Neural cell (in vitro differentiated cells): ENCODE results near the gene VIPAS39. TPM values are rescaled to one million over a fixed set of nuclear protein-coding genes. Genes with fewer than 3 reads are reported as not detected.

Experiments
- H2AFZ ChIP-seq: fragments of 200-600, 300-800 bp; sonication (generic), shearing (Covaris generic); 2 replicates; pipeline ENCODE4 v1.6.0; 2014; ENCODE audit warnings: low read depth, mild to moderate bottlenecking, antibody characterized with exemption, low read length, moderate library complexity
- H3F3A ChIP-seq: fragments of 200-600 bp; shearing (Covaris generic); 2 replicates; pipeline ENCODE4 v1.6.1; 2016; ENCODE audit warnings: mild to moderate bottlenecking, moderate library complexity, mixed read lengths, antibody characterized with exemption, low read length; ENCODE audit not compliant: insufficient read depth, poor library complexity, severe bottlenecking
- H3K27ac ChIP-seq: fragments of 200-600, 300-800 bp; sonication (generic), shearing (Covaris generic); 2 replicates; pipeline ENCODE4 v1.5.1; 2014; ENCODE audit warnings: mild to moderate bottlenecking, low read length, moderate library complexity
- H3K27me3 ChIP-seq: fragments of 300-800, 200-600 bp; sonication (generic), shearing (Covaris generic); 2 replicates; pipeline ENCODE4 v1.6.0; 2014; ENCODE audit warnings: mild to moderate bottlenecking, low read depth, low read length, moderate library complexity; ENCODE audit not compliant: insufficient read depth
- H3K36me3 ChIP-seq: fragments of 300-800, 200-600 bp; sonication (generic), shearing (Covaris generic); 2 replicates; pipeline ENCODE4 v1.5.1; 2014; ENCODE audit warnings: mild to moderate bottlenecking, antibody characterized with exemption, low read length, moderate library complexity; ENCODE audit not compliant: insufficient read depth
- H3K4me2 ChIP-seq: fragments of 300-800, 200-600 bp; sonication (generic), shearing (Covaris generic); 2 replicates; pipeline ENCODE4 v1.6.0; 2014; ENCODE audit warnings: mild to moderate bottlenecking, low read length
- H3K4me3 ChIP-seq: fragments of 300-800, 200-600 bp; sonication (generic), shearing (Covaris generic); 2 replicates; pipeline ENCODE4 v1.5.1; 2014; ENCODE audit warnings: mild to moderate bottlenecking, low read length, moderate library complexity
- H3K79me2 ChIP-seq: fragments of 200-600 bp; shearing (Covaris generic); replicated peaks from 2 replicates; pipeline ENCODE4 v1.6.0; 2014; ENCODE audit warnings: mild to moderate bottlenecking, low read length, moderate library complexity; ENCODE audit not compliant: insufficient read depth
- H3K9ac ChIP-seq: fragments of 300-800, 200-600 bp; sonication (generic), shearing (Covaris generic); 2 replicates; pipeline ENCODE4 v1.6.1; 2016; ENCODE audit warnings: mild to moderate bottlenecking, low read length, mixed read lengths
- H3K9me2 ChIP-seq: fragments of 200-600 bp; shearing (Covaris generic); 2 replicates; pipeline ENCODE4 v1.6.1; 2016; ENCODE audit warnings: mild to moderate bottlenecking, low read length, mixed read lengths; ENCODE audit not compliant: insufficient read depth
- H3K9me3 ChIP-seq: fragments of 200-600, 300-800 bp; sonication (generic), shearing (Covaris generic); 2 replicates; pipeline ENCODE4 v1.6.1; 2016; ENCODE audit warnings: mild to moderate bottlenecking, mixed run types, low read length, moderate library complexity, mixed read lengths
- H4K20me1 ChIP-seq: fragments of 200-600 bp; shearing (Covaris generic); 2 replicates; pipeline ENCODE4 v1.6.1; 2016; ENCODE audit warnings: mild to moderate bottlenecking, mixed run types; ENCODE audit not compliant: insufficient read depth
- CTCF ChIP-seq: fragments of 450-650 bp; IDR thresholded peaks from 2 replicates; pipeline ENCODE4 v1.5.1; 2014; ENCODE audit warnings: antibody characterized with exemption, mild to moderate bottlenecking, moderate library complexity; ENCODE audit not compliant: poor library complexity, severe bottlenecking
- EP300 ChIP-seq: fragments of 450-650 bp; conservative IDR thresholded peaks from 2 replicates; pipeline ENCODE4 v1.6.1; 2014; ENCODE audit warnings: antibody characterized with exemption, mild to moderate bottlenecking, moderate library complexity; ENCODE audit not compliant: poor library complexity, severe bottlenecking
- EZH2 ChIP-seq: fragments of 200-600, 300-800 bp; shearing (Covaris generic), sonication (generic); IDR thresholded peaks from 2 replicates; pipeline ENCODE4 v1.6.1; 2014; ENCODE audit warnings: antibody characterized with exemption, low read length, borderline replicate concordance, mild to moderate bottlenecking; ENCODE audit not compliant: insufficient read depth, poor library complexity, severe bottlenecking
- MXI1 ChIP-seq: fragments of 450-650 bp; conservative IDR thresholded peaks from 2 replicates; pipeline ENCODE4 v1.6.1; 2014; ENCODE audit warnings: antibody characterized with exemption, mild to moderate bottlenecking; ENCODE audit not compliant: poor library complexity, severe bottlenecking
- POLR2AphosphoS5 ChIP-seq: IDR thresholded peaks from 2 replicates; pipeline ENCODE4 v1.6.1; 2012
- RAD21 ChIP-seq: fragments of 450-650 bp; conservative IDR thresholded peaks from 2 replicates; pipeline ENCODE4 v1.6.1; 2014; ENCODE audit warnings: antibody characterized with exemption, mild to moderate bottlenecking, moderate library complexity
- REST ChIP-seq: IDR thresholded peaks from 2 replicates; pipeline ENCODE4 v1.6.1; 2012; ENCODE audit warnings: borderline replicate concordance
- SMC3 ChIP-seq: fragments of 450-650 bp; conservative IDR thresholded peaks from 2 replicates; pipeline ENCODE4 v1.6.1; 2014; ENCODE audit warnings: antibody characterized with exemption, mild to moderate bottlenecking, moderate library complexity; ENCODE audit not compliant: poor library complexity
- TAF1 ChIP-seq: IDR thresholded peaks from 2 replicates; pipeline ENCODE4 v1.6.1; 2012; ENCODE audit warnings: low read depth
- polyA plus RNA-seq: library from polyadenylated mRNA; depleted of rRNA; stranded (reverse); fragments of >200 nt; gene quantifications from 2 replicates; pipeline ENCODE4 v1.2.3, GENCODE V29; 2014

VIPAS39 gene
- polyA plus RNA-seq, 1 donor from 2014 or later: 39.5 TPM

- H4K20me1 ChIP-seq: no peaks in the 10 kb centered on the region
- H3K79me2 ChIP-seq: no peaks in the 10 kb centered on the region
- H3K9me3 ChIP-seq: no peaks in the 10 kb centered on the region
- no peak overlapping the region for H3K9ac ChIP-seq
- no peak overlapping the region for H2AFZ ChIP-seq
- no peaks in the 10 kb centered on the region for H3F3A ChIP-seq
- no peak overlapping the region for H3K4me3 ChIP-seq
- no peak for TF ChIP-seq REST
- H3K27ac ChIP-seq: no peak overlapping the region
- H3K36me3 ChIP-seq: no peaks in the 10 kb centered on the region
- H3K27me3 ChIP-seq: no peaks in the 10 kb centered on the region
- H3K4me2 ChIP-seq: no peak overlapping the region
- no peaks in the 10 kb centered on the region for H3K9me2 ChIP-seq
These were observed 57.2 kb downstream of the VIPAS39 start for GRCh38 chr14:77400216-77400615.

GRCh38 chr14:77390188-77390587, 67.2 kb downstream of the VIPAS39 start:
- Histone ChIP-seq H4K20me1 (no peaks in the 10 kb centered on the region), H3K36me3 (no peaks in the 10 kb centered on the region), H3F3A (no peaks in the 10 kb centered on the region), H3K9me2 (no peaks in the 10 kb centered on the region), H3K9ac (no peak overlapping the region), H2AFZ (no peak overlapping the region), H3K4me3 (no peak overlapping the region), H3K27me3 (no peaks in the 10 kb centered on the region), H3K27ac (no peak overlapping the region), H3K9me3 (no peaks in the 10 kb centered on the region), H3K4me2 (no peak overlapping the region), H3K79me2 (no peaks in the 10 kb centered on the region)
- no peak for TF ChIP-seq RAD21
- no peak for TF ChIP-seq SMC3
- TF ChIP-seq TAF1: no peak
- TF ChIP-seq EZH2: no peak

GRCh38 chr14:77378701-77379100, 78.7 kb downstream of the VIPAS39 start:
- Histone ChIP-seq H3K9me3 (no peaks in the 10 kb centered on the region), H3K4me2 (no peak overlapping the region)

GRCh38 chr14:77377502-77377844, 79.9 kb downstream of the VIPAS39 start:
- H3K27ac ChIP-seq: peak overlapping the region; percentile 93
- H4K20me1 ChIP-seq: no peaks in the 10 kb centered on the region
- H3K27me3 ChIP-seq: no peaks in the 10 kb centered on the region
- no peaks in the 10 kb centered on the region for H3F3A ChIP-seq
- H3K79me2 ChIP-seq: peaks cover 11% of the 10 kb centered on the region
- H3K4me2 ChIP-seq: peak overlapping the region; percentile 96
- no peaks in the 10 kb centered on the region for H3K9me3 ChIP-seq
- H3K4me3 ChIP-seq: peak overlapping the region; percentile 92
- peak overlapping the region; percentile 95 for H2AFZ ChIP-seq
- peak overlapping the region; percentile 90 for H3K9ac ChIP-seq
- H3K9me2 ChIP-seq: no peaks in the 10 kb centered on the region
- no peaks in the 10 kb centered on the region for H3K36me3 ChIP-seq
- TF ChIP-seq REST (no peak), POLR2AphosphoS5 (no peak), RAD21 (no peak), MXI1 (no peak), SMC3 (no peak), EZH2 (no peak), CTCF (no peak)

More at GRCh38 chr14:77378701-77379100, 78.7 kb downstream of the VIPAS39 start:
- TF ChIP-seq EP300 (no peak), POLR2AphosphoS5 (no peak), MXI1 (no peak), RAD21 (no peak), TAF1 (no peak)
- no peaks in the 10 kb centered on the region for H3F3A ChIP-seq
- H3K79me2 ChIP-seq: peaks cover 11% of the 10 kb centered on the region
- no peak overlapping the region for H2AFZ ChIP-seq
- no peaks in the 10 kb centered on the region for H3K36me3 ChIP-seq
- no peak overlapping the region for H3K4me3 ChIP-seq
- H3K9ac ChIP-seq: no peak overlapping the region
- H3K27ac ChIP-seq: no peak overlapping the region
- H3K27me3 ChIP-seq: no peaks in the 10 kb centered on the region
- H3K9me2 ChIP-seq: no peaks in the 10 kb centered on the region
- H4K20me1 ChIP-seq: no peaks in the 10 kb centered on the region
